Inflammatory macrophage treated with lipopolysaccharide for 1 hour (primary cell): ENCODE data around the gene FOXL3.

Source experiments
- DNase-seq, 2 donors: peaks; one replicate each; pipeline ENCODE4 v3.0.0-alpha.2; 2020 to 2022

FOXL3 gene

DNA sequence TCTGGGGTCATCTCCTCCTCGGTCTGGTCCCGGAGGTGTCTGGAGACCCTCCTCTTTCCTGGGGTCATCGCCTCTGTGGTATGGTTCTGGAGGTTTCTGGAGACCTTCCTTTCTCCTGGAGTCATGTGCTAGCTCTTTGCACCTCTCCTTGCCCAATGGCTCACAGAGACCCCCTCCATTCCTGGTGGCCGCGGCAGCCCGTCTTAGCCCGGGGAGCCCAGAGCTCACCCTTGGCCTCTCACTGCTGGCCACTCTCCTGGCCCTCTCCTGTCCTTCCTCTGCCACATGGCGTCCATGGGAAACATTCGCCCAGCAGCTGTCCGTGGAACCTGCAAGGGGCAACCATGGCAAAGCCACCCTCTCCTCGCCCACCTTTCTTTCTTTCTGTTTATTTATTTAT, 20.2 kb upstream of the FOXL3 start:
- DNase-seq, result no peak

GRCh38 chr7:270351-270983, 19.5 kb upstream of the FOXL3 start:
- no peak for DNase-seq

DNA sequence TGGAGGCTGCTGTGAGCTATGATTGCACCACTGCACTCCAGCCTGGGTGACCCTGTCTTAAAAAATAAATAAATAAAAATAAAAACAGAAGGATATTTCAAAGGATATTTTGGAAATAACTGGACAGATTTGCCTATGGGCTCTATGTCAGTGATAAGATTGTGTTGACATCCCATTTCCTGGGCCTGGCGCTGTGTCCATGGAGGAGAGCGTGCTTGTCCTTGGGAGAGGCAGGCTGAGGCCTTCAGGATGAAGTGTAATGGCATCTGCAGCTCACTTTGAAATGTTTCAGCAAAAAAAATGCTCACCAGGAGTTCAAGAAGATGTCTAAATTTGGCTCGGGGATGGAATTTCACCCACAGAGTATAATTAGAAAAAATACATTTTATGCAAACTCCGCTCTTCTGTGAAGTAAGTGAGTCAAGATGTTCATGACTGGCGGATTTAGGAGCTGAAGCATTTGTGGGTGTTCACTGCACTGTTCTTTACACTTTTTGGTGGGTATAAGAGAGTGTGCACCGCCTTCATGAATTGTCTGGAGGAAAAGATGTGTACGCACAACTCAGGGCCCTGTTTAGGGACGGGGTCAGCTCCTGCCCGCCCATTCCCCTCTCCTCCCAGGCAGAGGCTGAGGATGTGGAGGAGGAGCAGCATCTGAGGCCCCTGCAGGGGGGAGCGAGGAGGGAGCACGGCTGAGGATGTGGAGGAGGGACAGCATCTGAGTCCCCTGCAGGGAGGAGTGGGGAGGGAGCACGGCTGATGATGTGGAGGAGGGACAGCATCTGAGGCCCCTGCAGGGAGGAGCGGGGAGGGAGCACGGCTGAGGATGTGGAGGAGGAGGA, 18.5 kb upstream of the FOXL3 start:
- no peak for DNase-seq

DNA sequence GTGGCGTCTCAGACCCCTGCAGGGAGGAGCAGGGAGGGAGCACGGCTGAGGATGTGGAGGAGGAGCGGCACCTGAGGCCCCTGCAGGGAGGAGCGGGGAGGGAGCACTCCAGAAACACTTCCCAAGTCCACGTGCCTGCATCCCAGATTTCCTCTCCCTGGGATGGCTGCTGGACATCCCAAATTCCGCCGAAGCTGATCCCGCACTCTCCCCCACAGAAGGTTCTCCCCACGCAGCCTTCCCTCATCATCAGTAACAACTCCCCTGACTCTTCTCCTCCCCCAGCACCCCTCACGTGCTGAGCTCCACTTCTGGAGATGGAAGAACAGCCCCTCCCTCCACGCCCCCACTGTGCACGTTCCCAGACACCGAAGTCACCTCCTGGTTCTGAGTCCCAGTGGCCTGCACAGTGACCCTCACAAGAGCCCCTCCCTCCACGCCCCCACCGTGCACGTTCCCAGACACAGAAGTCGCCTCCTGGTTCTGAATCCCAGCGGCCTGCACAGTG, 17.8 kb upstream of the FOXL3 start:
- no peak for DNase-seq

GRCh38 chr7:272631-273030, 17.3 kb upstream of the FOXL3 start:
- no peak for DNase-seq

DNA sequence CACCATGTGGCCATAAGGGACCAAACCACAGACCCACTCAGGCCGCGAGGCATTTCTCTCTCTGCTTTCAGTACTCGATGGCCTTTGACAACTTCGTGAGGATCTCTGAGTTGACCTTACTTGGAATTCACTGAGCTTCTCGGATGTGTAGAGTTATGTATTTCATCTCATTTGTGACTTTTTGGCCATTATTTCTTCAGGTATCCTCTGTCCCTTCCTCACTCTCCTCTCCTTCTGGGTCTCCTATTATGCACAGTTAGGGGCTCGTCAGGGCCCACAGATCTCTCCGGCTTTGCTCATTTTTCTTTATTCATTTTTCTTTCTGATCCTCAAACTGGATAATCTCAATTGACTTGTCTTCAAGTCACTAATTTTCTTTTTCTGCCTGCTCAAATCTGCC, 16.6 kb upstream of the FOXL3 start:
- DNase-seq, result no peak

DNA sequence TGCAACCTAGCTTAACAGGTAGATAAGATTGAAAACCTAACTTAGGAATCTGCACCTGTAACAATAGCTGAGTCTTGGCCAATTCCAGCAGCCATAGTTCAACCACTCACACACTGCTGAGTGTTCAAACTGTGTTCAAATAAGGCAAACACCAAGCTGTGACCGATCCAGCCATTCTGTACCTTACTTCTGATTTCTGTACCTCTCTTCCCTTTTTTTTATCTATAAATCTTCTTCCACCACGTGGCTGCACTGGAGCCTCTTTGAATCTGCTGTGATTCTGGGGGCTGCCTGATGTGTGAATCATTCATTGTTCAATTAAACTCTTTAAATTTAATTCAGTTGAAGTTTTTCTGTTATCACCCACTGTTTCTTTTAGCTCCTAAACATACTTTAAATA, 15.7 kb upstream of the FOXL3 start:
- no peak for DNase-seq

DNA sequence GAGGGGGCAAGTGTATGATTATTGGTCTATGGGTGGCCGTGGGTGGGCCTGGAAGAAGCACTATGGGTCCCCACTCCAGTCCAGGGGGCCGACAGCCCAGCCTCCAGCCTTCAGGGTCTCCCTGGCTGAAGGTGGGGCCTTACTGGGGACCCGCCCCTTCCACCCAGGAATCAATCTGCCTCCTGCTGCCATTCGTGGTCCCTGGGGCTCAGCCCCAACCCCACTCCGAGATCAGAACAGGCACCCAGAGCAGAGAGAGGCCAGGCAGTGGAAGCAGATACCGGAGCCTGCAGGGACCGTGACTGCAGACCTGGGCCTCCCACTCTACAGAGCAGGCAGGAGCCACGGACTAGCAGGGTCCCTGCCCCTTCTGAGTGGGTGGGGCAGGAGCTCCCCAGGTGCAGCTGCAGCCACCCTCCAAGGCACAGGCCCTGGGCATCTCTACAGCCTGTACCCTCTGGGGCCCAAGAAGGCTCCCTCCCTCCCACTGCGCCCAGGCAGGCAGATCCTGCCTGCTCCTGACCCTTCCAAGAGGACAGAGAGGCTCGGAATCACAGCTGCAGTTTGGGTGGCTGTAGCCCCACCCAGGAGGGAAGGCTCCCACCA, 13.6 kb upstream of the FOXL3 start:
- no peak for DNase-seq

DNA sequence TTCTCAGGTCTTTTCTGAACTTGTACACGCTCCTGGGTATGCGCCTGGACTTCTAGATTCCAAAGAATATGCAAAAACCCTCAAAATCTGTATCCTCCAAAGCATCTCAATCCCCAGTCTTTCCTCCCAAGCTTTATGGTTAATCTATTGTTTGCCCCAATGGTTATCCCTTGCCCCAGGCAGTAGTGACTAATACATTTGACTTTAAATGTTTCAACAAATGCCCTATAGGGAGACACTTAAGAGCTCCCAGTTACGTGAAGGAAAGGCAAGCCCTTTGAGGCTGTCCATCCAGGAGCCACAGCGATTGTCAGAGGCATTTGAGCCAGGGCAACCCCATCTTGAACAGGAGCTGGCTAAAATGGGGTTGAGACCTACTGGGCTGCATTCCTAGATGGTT, 12.7 kb upstream of the FOXL3 start:
- DNase-seq, result no peak

GRCh38 chr7:278081-278480, 11.9 kb upstream of the FOXL3 start:
- no peak for DNase-seq

DNA sequence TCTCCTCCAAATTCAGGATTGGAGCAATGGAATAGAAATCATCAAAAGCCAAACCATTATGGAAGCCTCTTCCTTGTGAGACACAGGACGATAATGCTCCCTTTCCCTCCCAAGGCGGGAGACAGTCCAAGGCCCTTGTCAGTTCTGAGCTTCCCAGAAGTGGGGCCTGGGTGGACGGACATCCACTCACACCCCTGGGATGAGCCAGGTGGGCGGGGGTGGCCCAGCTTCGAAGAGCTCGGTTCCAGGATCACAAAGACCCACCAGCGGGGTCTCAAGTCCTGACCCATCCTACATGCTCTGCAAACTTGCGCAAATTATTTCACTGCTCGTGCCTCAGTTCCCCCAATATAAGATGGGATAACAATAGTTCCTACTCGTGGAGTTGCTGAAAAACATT, 10.1 kb upstream of the FOXL3 start:
- no peak for DNase-seq

GRCh38 chr7:280461-280860, 9.5 kb upstream of the FOXL3 start:
- no peak for DNase-seq

DNA sequence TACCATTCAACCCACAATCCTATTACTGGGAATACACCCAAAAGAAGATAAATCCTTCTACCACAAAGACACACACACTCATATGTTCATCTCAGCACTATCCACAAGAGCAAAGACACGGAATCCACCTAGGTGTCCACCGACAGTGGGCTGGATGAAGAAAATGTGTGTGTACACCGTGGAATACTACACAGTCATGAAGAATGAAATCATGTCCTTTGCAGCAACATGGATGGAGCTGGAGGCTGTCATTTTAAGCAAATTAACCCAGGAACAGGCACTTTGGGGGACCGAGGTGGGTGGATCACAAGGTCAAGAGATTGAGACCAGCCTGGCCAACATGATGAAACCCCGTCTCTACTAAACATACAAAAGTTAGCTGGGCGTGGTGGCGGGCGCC, 8.3 kb upstream of the FOXL3 start:
- DNase-seq, result no peak

GRCh38 chr7:282621-283020, 7.3 kb upstream of the FOXL3 start:
- DNase-seq, result no peak

DNA sequence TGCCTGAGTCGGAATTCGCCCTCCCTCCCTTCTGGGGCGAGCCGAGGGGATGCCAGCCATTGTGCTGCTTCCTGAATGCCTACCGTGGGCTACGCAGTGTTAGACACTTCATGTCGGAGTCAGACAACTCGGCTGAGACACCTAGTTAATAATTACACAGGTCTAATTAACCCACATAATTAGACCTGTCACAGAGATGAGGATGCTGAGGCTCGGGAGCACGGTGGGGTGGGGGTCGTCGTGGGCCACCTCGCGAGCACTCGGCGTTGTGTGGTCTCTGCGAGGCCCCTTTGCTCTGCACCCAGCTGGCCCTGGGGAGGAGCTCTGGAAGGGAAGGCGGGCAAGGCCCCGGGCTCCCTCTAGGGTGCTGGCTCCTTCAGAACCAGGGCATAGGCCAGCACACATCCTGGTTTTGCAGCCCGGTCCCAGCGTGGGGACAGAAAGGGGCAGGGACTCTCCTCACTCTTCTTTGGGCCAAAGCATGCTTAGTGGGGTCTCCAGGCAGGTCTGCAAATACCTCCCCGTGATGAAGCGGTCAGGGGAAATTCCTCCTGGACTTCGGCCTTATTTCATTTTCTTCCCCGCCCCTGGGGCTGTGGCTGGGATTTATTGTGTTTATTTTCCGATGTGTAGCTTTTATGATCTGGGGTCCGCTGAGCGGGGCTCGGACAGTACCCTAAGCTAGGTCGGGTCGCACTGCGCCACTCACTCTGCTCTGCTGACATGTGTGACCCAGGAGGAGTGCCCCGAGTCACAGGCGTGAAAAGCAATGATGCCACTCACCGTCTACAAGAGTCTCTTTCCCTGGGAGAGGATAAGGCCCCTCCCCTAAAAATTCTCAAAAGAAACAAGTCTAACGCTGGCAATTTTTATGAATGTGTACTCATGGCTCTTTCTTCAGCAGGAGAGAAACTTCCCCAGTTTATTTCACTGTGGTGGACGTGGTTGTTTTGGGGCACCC, 4.9 kb upstream of the FOXL3 start:
- DNase-seq, result no peak

DNA sequence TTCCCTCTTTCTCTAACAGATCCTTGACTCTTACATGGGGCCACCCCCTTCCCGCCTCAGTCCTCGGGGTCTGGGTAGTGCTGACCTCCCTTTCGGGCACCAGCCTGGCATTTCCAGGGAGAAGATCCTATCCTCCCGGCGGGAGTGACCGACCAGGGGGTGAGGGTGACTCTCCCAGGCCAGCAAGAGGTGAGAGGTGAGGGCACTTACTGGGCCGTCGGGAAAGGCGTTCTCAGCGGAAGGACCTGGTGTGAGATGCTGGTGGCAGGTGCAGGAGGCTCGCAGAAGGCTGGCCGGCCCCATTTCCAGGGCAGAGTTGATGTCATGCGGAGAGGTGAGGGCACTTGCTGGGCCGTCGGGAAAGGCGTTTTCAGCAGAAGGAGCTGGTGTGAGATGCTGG, 4.2 kb upstream of the FOXL3 start:
- no peak for DNase-seq

DNA sequence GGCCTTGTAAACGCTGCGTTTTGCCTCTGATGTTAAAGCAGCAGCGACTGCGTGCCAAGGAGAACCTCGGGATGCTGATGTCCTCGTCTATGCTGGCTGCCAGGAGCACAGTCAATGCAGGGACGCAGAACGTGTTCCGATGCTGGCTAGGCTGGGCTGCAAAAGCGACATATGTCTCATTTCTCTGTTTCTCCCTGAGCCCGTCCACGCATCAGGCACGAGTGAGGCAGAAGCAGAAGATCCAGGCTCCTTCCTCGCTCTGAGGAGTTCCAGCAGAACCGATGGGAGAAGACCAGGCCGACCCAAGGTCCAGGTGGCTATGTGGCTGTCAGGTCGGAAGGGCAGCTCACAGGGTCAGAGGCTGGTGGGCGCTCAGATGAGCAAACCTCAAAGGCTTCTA, 3.7 kb upstream of the FOXL3 start:
- DNase-seq, result no peak

DNA sequence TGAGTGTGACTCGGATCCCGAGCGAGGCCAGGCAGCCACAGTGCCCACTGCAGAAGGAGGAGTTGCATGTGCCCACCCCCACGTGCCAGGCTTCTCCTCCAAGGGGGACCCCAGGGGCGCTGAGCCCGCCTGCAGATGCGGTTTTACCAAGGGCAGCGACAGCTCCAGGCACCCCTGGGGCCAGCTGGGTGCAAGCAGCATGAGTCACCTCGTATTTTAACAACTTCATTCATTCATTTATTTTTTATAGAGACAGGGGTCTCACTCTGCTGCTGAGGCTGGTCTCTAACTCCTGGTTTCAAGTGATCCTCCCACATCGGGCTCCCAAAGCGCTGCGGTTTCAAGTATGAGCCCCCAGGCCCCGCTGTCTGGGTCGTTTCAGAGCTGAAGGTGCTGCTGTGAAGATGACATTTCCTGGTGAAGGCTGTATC, 1.3 kb upstream of the FOXL3 start:
- DNase-seq, result no peak

DNA sequence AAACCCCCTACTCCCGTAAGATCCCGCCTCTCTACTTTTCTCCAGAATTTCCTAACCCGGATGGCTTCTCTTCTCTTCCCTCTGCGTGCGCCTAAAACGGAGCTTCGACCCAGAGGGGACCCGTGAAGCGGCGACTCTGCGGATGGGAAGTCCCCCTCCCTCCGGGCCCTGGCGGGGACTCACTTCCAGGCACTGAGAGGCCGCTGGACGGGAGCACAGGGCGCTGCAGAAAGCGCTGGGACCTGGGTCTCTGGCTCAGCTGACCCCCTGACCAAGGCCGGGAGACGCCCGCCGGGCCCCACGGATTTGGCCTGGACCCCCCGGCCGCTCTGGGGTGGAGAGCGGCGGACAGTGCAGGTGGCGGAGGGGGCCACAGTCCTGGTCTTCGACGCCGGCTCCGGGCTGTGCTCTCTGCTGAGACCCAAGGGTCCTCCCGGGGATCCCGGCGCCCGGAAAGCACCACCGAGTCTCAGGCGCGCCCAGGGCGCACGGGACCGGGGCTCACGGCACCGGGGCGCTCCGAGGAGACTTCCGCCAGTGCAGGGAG, 688 bp upstream of the FOXL3 start:
- no peak for DNase-seq

- no peak for DNase-seq
These were observed 793 bp downstream of the FOXL3 start for GRCh38 chr7:290554-291372.

DNA sequence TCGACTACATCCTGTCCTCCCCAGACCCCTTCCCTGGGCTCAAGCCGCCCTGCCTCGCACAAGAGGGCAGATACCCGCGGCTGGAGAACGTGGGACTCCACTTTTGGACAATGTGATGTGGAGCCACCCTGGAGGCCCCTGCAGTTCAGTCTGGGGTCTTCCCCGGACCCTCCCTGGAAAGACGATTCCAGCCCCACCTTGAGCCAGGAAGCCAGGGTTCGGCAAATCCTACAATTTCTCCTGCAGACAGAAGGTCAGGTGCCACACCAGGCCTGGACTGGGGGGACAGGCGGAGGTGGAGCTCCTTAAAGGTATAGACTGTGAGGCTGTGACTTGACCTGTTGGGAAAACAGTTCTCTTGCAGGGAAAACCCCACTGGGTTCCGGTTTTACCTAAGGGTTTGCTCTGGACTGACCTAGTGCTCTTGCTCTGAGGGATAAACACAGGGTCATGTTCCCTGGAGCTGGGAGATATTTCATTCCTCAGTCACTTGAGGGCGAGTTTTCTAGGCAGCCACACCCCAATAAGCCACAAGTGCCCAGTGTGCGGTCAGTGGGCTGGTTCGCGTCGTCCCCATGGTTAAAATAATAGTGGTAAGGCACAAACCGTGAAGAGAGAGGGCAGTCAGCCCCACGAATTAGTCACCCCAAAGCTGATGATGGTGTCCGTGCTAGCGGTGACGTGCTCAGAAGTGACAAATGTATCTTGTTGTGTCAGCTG, 1.6 kb downstream of the FOXL3 start:
- DNase-seq, result no peak
